Stomach (tissue), 4 donors: ENCODE measurements around the gene STPG2.

ENCODE experiments used
- CTCF ChIP-seq, 7 experiments: fragments of 450-650 bp in 4 of 7; fragments of 200-600 bp in 3 of 7; sonication (generic) in 3 of 7; IDR thresholded peaks; one replicate each; pipeline ENCODE4 v1.5.1; 2016 to 2019; ENCODE audit warnings: antibody characterized with exemption in 7 of 7, control low read depth in 2 of 7, mild to moderate bottlenecking in 1 of 7
- EP300 ChIP-seq: sonication (generic); formaldehyde crosslinking; IDR thresholded peaks from one replicate; pipeline ENCODE4 v1.6.1; 2017; ENCODE audit warnings: antibody characterized with exemption
- POLR2A ChIP-seq, 4 donors: fragments of 450-650 bp; IDR thresholded peaks; one replicate each; pipeline ENCODE4 v1.6.1; 2016; ENCODE audit warnings: antibody characterized with exemption in 4 of 4, control low read depth in 2 of 4, mild to moderate bottlenecking in 1 of 4, moderate library complexity in 1 of 4
- POLR2AphosphoS5 ChIP-seq, 3 donors: sonication (generic); formaldehyde crosslinking; IDR thresholded peaks; one replicate each; pipeline ENCODE4 v1.6.1; 2016; ENCODE audit warnings: antibody characterized with exemption in 3 of 3

DNA sequence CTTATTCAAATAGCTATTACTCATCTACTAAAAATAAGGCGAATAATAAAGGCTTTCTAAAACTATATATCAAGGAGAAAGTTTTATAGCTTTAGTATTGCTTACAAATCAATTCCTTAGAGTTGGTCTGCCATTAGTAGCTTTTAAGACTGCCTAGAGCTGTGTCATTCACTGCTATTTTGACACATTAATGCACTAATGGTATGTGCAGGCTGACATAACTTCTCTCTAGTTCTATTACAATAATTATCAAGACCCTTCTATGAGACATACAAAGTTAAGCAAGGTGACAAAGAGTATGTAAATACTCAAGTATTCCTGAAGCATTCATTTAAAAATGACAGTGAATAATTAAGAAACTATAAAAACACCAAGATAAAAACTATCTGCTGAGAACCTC, 625.3 kb downstream of the STPG2 start:
- TF ChIP-seq CTCF (IDR thresholded peaks at IDR 0.05) (no peak), POLR2A (IDR thresholded peaks at IDR 0.05) (no peak), EP300 (no peak), POLR2AphosphoS5 (IDR thresholded peaks at IDR 0.05) (no peak)
